OCI-LY1 (cell line): Measurements from ENCODE around the gene ZFPM1.
A peak's percentile ranks its signal among the peaks of the same experiment; 100 is the strongest.

Experiments
- H2AFZ ChIP-seq: fragments of 200-600 bp; sonication (generic), shearing (Covaris generic); 2 replicates; pipeline ENCODE4 v1.6.0; 2014; ENCODE audit warnings: antibody characterized with exemption, mild to moderate bottlenecking, low read length
- H3F3A ChIP-seq: fragments of 200-600 bp; sonication (generic), shearing (Covaris generic); 2 replicates; pipeline ENCODE4 v1.6.0; 2014; ENCODE audit warnings: mild to moderate bottlenecking, antibody characterized with exemption, low read length, moderate library complexity; ENCODE audit not compliant: insufficient read depth
- H3K27ac ChIP-seq: fragments of 200-600 bp; sonication (generic); 2 replicates; pipeline ENCODE4 v1.5.1; 2014; ENCODE audit warnings: low read length, mixed run types, mild to moderate bottlenecking, low read depth; ENCODE audit not compliant: poor library complexity, severe bottlenecking
- H3K27me3 ChIP-seq: fragments of 200-600 bp; sonication (generic); 2 replicates; pipeline ENCODE4 v1.6.0; 2014; ENCODE audit warnings: antibody characterized with exemption, mild to moderate bottlenecking, low read length, moderate library complexity; ENCODE audit not compliant: insufficient read depth
- H3K36me3 ChIP-seq: fragments of 200-600 bp; sonication (generic); 2 replicates; pipeline ENCODE4 v1.6.1; 2014; ENCODE audit warnings: mild to moderate bottlenecking, antibody characterized with exemption, low read length, moderate library complexity, mixed read lengths; ENCODE audit not compliant: insufficient read depth
- H3K4me1 ChIP-seq: fragments of 200-600 bp; sonication (generic); 2 replicates; pipeline ENCODE4 v1.5.1; 2014; ENCODE audit warnings: mild to moderate bottlenecking, low read length, moderate library complexity; ENCODE audit not compliant: insufficient read depth, severe bottlenecking
- H3K4me2 ChIP-seq: fragments of 200-600 bp; sonication (generic), shearing (Covaris generic); 2 replicates; pipeline ENCODE4 v1.6.1; 2014; ENCODE audit warnings: low read length
- H3K4me3 ChIP-seq: fragments of 200-600 bp; sonication (generic); 2 replicates; pipeline ENCODE4 v1.5.1; 2014; ENCODE audit warnings: low read length, low read depth, mild to moderate bottlenecking, mixed read lengths; ENCODE audit not compliant: poor library complexity, severe bottlenecking
- H3K79me2 ChIP-seq: fragments of 200-600 bp; shearing (Covaris generic); 2 replicates; pipeline ENCODE4 v1.6.1; 2016; ENCODE audit warnings: mixed run types, low read length, mixed read lengths; ENCODE audit not compliant: insufficient read depth
- H3K9ac ChIP-seq: fragments of 200-600 bp; sonication (generic), shearing (Covaris generic); 2 replicates; pipeline ENCODE4 v1.6.1; 2014; ENCODE audit warnings: mild to moderate bottlenecking, low read length, mixed read lengths
- H3K9me2 ChIP-seq: fragments of 200-600 bp; sonication (generic), shearing (Covaris generic); 2 replicates; pipeline ENCODE4 v1.6.1; 2014; ENCODE audit warnings: low read depth, mild to moderate bottlenecking, low read length, mixed read lengths
- H3K9me3 ChIP-seq: fragments of 200-600 bp; shearing (Covaris generic); 2 replicates; pipeline ENCODE4 v1.6.1; 2014; ENCODE audit warnings: low read length, mixed read lengths
- H4K20me1 ChIP-seq: fragments of 200-600 bp; sonication (generic), shearing (Covaris generic); 2 replicates; pipeline ENCODE4 v1.6.0; 2016; ENCODE audit warnings: mild to moderate bottlenecking, low read length; ENCODE audit not compliant: insufficient read depth
- EZH2 ChIP-seq: fragments of 200-600 bp; sonication (generic), shearing (Covaris generic); IDR thresholded peaks from 2 replicates; pipeline ENCODE4 v1.8.0; 2017; ENCODE audit warnings: borderline replicate concordance, mixed run types, mild to moderate bottlenecking, antibody characterized with exemption, low read length, moderate library complexity, mixed read lengths
- TF ChIP-seq, protein P1 (sequence below): fragments of 200-600 bp; sonication (generic), shearing (Covaris generic); IDR thresholded peaks from 2 replicates; pipeline ENCODE4 v1.5.1; 2017; ENCODE audit warnings: mild to moderate bottlenecking, antibody characterized with exemption, low read length, moderate library complexity, mixed read lengths

ZFPM1 gene

DNA sequence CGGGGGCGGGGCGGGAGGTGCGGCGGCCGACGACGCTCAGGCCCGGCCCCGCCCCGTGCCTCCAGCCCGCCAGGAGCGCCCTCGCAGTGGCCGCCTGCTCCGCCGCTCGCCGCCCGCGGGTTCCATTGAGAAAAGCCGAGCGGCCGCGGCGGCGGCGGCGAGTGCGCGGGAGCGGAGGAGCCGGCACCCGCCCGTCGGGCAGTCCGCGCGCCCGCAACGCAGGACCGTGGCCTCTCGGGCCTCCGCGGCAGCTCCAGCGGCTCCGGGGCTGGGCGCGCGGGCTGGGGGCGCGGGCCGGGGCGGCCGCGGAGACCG, at the start of gene ZFPM1:
TSS of gene ZFPM1 (plus strand) at position 64 of the 315 bp plus-strand sequence. CDS start 359 bp downstream, outside the sequence.
- Histone ChIP-seq H3K4me2 (peak within 1 kb of the TSS; percentile 58), H3K9me2 (no peaks in the 10 kb centered on the region), H3K9ac (0 out of 2 replicates have a peak within 1 kb of the TSS, but pooled peaks have one; percentile 28), H3K27ac (no peak within 1 kb of the TSS), H3K4me3 (peak within 1 kb of the TSS; percentile 67), H3F3A (no peaks in the 10 kb centered on the region), H3K79me2 (no peaks in the 10 kb centered on the region), H3K4me1 (no peaks in the 10 kb centered on the region), H3K9me3 (no peaks in the 10 kb centered on the region), H4K20me1 (no peaks in the 10 kb centered on the region), H2AFZ (0 out of 2 replicates have a peak within 1 kb of the TSS, but pooled peaks have one; percentile 3), H3K36me3 (no peaks in the 10 kb centered on the region), H3K27me3 (peaks cover 21% of the 10 kb centered on the region; the same call in 1 of the 2 replicates)
- no peak for TF ChIP-seq EZH2
- TF ChIP-seq, protein P1, sequence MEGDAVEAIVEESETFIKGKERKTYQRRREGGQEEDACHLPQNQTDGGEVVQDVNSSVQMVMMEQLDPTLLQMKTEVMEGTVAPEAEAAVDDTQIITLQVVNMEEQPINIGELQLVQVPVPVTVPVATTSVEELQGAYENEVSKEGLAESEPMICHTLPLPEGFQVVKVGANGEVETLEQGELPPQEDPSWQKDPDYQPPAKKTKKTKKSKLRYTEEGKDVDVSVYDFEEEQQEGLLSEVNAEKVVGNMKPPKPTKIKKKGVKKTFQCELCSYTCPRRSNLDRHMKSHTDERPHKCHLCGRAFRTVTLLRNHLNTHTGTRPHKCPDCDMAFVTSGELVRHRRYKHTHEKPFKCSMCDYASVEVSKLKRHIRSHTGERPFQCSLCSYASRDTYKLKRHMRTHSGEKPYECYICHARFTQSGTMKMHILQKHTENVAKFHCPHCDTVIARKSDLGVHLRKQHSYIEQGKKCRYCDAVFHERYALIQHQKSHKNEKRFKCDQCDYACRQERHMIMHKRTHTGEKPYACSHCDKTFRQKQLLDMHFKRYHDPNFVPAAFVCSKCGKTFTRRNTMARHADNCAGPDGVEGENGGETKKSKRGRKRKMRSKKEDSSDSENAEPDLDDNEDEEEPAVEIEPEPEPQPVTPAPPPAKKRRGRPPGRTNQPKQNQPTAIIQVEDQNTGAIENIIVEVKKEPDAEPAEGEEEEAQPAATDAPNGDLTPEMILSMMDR: no peak

DNA sequence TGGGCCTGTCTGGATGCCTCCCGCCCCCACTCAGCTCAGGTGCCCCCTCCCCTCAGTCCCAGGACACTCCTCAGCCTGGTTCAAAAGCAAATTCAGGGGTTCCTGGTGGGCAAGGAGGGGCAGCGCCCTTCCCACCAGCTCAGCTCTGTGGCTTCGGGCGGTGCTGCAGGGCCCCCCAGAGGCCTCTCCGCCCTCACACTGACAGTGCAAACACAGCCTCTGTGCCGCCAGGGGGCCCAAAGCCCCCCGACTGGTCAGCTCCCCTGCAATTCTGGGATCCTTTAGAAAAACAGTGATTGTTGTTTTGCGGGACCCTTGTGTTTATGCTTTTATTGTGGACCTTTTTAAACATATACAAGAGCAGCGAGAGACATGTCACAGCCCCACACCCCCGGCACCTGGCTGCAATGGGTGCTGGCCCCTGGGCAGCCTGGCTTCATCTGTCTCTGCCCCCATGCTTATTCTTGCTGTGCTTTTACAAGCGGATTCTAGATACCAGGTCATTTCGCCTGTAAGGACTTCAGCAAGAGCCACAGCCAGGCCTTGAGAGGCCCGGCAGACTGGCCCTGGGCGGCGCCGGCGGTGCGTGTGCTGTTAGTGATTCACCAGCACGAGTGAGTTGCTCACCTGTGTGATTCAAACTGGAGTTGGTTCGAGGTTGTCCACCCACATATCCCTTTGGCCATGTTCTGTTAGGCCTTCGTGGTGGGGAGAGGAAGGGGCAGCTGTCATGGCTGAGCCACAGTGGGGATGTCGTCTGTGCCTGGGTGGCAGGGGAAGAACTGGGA, 49.1 kb upstream of the ZFPM1 start:
- no peaks in the 10 kb centered on the region for H3K9me3 ChIP-seq
- no peak for TF ChIP-seq EZH2
- TF ChIP-seq, protein P1: peak; percentile 40; the same call in 1 of the 2 replicates
- H3K4me1 ChIP-seq: no peaks in the 10 kb centered on the region
- H2AFZ ChIP-seq: no peak overlapping the region
- H3K27ac ChIP-seq: no peak overlapping the region
- H3F3A ChIP-seq: no peaks in the 10 kb centered on the region
- no peaks in the 10 kb centered on the region for H4K20me1 ChIP-seq
- no peaks in the 10 kb centered on the region for H3K36me3 ChIP-seq
- H3K4me3 ChIP-seq: no peak overlapping the region
- no peak overlapping the region for H3K4me2 ChIP-seq
- no peaks in the 10 kb centered on the region for H3K27me3 ChIP-seq
- H3K9me2 ChIP-seq: no peaks in the 10 kb centered on the region
- H3K9ac ChIP-seq: no peak overlapping the region
- H3K79me2 ChIP-seq: no peaks in the 10 kb centered on the region

DNA sequence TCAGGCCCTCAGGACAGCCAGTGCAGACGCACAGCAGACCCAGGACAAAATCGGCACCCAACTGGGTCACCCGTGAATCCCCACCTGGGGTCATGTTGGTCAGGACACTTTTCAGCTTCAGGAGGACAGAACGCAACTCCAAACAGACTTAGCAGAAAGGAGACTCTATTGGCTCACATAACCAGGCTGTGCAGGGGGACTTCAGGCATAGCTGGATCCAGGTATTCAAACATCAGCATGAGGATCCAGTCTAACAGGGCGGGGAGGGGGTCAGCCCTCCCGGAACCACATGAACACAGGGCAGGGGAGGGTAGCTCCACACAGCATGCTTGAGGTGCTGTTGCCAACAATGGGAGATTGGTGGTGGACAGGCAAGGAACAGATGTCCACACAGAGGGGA, 48.3 kb upstream of the ZFPM1 start:
- Histone ChIP-seq H3K4me2 (no peak overlapping the region), H3K27ac (no peak overlapping the region), H3K9me2 (no peaks in the 10 kb centered on the region), H2AFZ (no peak overlapping the region), H3K9me3 (no peaks in the 10 kb centered on the region), H3K79me2 (no peaks in the 10 kb centered on the region), H3K4me1 (no peaks in the 10 kb centered on the region), H3K27me3 (no peaks in the 10 kb centered on the region), H3K36me3 (no peaks in the 10 kb centered on the region), H3K4me3 (no peak overlapping the region), H4K20me1 (no peaks in the 10 kb centered on the region), H3F3A (no peaks in the 10 kb centered on the region), H3K9ac (no peak overlapping the region)
- no peak for TF ChIP-seq EZH2
- TF ChIP-seq, protein P1: no peak
